Central memory CD8-positive, alpha-beta T cell (primary cell): Measurements from ENCODE around the gene LDLRAD4.

Experiments used
- ATAC-seq: fragments of 150-1000 bp; cut with Tn5 transposase; replicated peaks from 2 replicates; pipeline ENCODE4 v1.10.0; 2022; ENCODE audit warnings: mild to moderate bottlenecking, moderate FRiP score, moderate number of reproducible peaks; ENCODE audit not compliant: poor library complexity, severe bottlenecking; ENCODE audit errors: extremely low read depth
- DNase-seq, 2 donors: peaks; one replicate each; pipeline ENCODE4 v3.0.0; 2021; ENCODE audit warnings: low spot score in 2 of 2
- H3K27ac Mint-ChIP-seq: one replicate; pipeline ENCODE4 v1.8.0; 2022; ENCODE audit warnings: low read depth, mild to moderate bottlenecking, moderate library complexity, mixed read lengths
- H3K27me3 Mint-ChIP-seq: one replicate; pipeline ENCODE4 v1.8.0; 2022; ENCODE audit warnings: mixed read lengths
- H3K36me3 Mint-ChIP-seq: one replicate; pipeline ENCODE4 v1.8.0; 2022; ENCODE audit warnings: mild to moderate bottlenecking, moderate library complexity, mixed read lengths; ENCODE audit not compliant: insufficient read depth
- H3K4me1 Mint-ChIP-seq: one replicate; pipeline ENCODE4 v1.8.0; 2022; ENCODE audit warnings: mixed read lengths
- H3K4me3 Mint-ChIP-seq: one replicate; pipeline ENCODE4 v1.8.0; 2022; ENCODE audit warnings: mild to moderate bottlenecking, moderate library complexity, mixed read lengths
- H3K9me3 Mint-ChIP-seq: one replicate; pipeline ENCODE4 v1.8.0; 2022; ENCODE audit warnings: mixed read lengths

Gene LDLRAD4

DNA sequence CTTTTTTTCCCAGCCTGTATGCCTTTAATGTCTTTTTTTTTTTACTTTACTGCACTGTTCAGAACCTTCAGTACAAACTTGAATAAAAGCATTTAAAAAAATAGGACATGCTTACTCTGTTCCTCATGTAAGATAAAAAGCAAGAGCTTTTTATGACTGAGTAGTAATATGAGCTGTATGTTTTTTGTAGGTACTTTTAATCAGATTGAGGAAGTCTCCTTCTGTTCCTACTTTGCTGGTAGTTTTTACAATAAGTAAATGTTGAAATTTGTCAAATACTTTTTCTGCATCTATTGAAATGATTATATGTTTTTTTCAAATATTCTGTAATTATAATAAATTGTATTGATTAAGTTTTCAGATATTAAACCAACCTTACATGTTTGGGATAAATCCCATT, 318.0 kb downstream of the LDLRAD4 start:
- DNase-seq (no peak), ATAC-seq (no peak)
- Mint-ChIP-seq H3K36me3 (peaks cover 2% of the 10 kb centered on the region), H3K4me3 (no peak overlapping the region), H3K4me1 (peaks cover 46% of the 10 kb centered on the region), H3K27me3 (no peaks in the 10 kb centered on the region), H3K27ac (no peak overlapping the region), H3K9me3 (no peaks in the 10 kb centered on the region)

DNA sequence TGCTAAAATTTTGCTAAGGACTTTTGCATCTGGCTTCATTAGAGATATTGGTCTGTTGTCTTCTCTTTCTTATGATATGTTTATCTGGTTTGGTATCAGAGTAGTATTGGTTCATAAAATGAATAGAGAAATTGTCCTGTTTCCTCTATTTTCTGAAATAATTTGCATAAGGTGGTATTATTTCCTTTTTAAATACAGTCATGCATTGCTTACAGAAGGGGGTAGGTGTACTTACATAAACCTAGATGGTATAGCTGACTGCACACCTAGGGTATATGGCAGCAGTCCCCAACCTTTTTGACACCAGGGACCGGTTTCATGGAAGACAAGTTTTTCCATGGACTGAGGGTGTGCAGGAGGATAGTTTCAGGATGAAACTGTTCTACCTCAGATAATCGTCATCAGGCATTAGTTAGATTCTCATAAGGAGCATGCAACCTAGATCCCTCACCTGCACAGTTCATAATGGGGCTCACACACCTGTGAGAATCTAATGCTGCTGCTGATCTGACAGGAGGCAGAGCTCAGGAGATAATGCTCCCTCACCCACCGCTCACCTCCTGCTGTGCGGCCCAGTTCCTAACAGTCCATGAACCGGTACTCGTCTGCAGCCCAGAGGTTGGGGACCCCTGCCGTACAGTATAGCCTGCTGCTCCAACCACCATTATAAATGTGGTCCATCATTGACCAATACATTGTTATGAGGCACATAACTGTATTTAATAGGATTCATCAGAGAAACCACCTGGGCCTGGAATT, 318.6 kb downstream of the LDLRAD4 start:
- Mint-ChIP-seq H3K9me3 (no peaks in the 10 kb centered on the region), H3K4me3 (no peak overlapping the region), H3K36me3 (peaks cover 2% of the 10 kb centered on the region), H3K4me1 (peaks cover 46% of the 10 kb centered on the region), H3K27me3 (no peaks in the 10 kb centered on the region), H3K27ac (no peak overlapping the region)
- no peak for ATAC-seq
- DNase-seq = no peak

DNA sequence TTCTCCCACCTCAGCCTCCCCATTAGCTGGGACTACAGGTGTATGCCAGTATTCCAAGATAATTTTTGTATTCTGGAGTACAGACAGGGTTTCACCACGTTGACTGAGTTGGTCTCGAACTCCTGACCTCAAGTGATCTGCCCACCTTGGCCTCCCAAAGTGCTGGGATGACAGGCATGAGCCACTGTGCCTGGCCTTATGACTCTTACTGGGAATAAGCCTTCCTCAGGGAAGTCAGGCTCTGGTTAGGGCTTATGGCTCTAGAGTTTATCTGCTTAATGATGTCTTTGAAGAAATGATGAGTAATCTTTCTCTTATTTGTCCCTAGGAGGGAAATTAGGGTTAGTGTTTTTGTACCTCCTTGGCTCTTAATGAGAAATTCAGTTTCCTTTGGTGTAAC, 320.1 kb downstream of the LDLRAD4 start:
- Mint-ChIP-seq H3K27me3 (no peaks in the 10 kb centered on the region), H3K9me3 (no peaks in the 10 kb centered on the region), H3K4me3 (no peak overlapping the region), H3K4me1 (peaks cover 41% of the 10 kb centered on the region), H3K27ac (peak overlapping the region; percentile 5), H3K36me3 (peaks cover 2% of the 10 kb centered on the region)
- DNase-seq = no peak
- ATAC-seq = no peak

DNA sequence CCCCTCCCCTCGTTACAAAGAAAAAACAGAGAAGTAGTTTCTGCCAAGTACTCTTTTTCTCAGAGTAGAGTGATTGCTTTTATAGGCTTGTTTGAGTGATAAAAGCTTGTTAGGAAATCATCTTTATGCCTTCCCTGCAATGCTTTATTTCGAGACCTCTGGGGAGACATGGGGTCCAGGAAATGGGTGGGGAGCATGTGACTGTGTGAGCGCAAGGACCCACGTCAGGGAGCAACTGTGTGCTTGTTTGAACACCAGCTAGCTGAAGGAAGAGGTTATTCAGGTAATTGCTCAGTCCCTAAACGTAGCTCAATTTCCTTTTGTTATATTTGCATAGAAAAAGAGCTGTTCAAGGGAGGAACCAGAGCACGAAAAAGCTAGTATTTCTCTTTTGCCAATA, 320.5 kb downstream of the LDLRAD4 start:
- Mint-ChIP-seq H3K27me3 (no peaks in the 10 kb centered on the region), H3K36me3 (peaks cover 2% of the 10 kb centered on the region), H3K9me3 (no peaks in the 10 kb centered on the region), H3K4me3 (no peak overlapping the region), H3K4me1 (peaks cover 36% of the 10 kb centered on the region), H3K27ac (peak overlapping the region; percentile 5)
- no peak for DNase-seq
- no peak for ATAC-seq

DNA sequence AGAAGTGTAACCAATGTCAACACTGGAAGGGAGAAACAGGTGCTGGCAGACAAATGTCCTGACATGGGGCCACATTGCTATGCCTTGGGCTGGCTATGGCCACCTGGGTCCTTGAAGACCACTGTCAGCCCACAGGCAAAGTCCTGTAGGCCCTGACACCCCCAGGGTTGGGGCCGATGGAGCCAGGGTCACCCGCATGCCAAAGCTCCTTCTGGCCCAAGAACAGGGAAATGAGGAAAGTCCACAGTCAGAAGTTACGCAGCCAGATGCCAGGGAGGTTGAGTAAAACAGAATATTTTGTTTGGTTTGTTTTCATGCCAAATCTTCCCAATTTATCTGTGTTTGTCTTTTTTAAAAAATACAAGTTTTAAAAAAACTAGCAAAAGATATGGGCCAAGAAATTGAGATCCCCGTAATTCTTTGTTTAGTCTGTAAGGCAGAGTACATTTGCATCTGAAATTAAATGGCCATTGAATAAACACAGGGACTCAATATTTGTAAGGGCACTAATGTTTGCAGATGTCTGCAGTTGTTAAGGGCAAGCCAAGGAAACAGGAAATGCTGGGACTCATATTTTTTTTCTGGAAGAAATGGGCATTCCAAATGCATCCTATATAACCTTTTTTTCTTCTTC, 321.4 kb downstream of the LDLRAD4 start:
- DNase-seq (no peak), ATAC-seq (no peak)
- Mint-ChIP-seq H3K27me3 (no peaks in the 10 kb centered on the region), H3K36me3 (peaks cover 2% of the 10 kb centered on the region), H3K4me1 (peaks cover 30% of the 10 kb centered on the region), H3K9me3 (no peaks in the 10 kb centered on the region), H3K27ac (no peak overlapping the region), H3K4me3 (no peak overlapping the region)

DNA sequence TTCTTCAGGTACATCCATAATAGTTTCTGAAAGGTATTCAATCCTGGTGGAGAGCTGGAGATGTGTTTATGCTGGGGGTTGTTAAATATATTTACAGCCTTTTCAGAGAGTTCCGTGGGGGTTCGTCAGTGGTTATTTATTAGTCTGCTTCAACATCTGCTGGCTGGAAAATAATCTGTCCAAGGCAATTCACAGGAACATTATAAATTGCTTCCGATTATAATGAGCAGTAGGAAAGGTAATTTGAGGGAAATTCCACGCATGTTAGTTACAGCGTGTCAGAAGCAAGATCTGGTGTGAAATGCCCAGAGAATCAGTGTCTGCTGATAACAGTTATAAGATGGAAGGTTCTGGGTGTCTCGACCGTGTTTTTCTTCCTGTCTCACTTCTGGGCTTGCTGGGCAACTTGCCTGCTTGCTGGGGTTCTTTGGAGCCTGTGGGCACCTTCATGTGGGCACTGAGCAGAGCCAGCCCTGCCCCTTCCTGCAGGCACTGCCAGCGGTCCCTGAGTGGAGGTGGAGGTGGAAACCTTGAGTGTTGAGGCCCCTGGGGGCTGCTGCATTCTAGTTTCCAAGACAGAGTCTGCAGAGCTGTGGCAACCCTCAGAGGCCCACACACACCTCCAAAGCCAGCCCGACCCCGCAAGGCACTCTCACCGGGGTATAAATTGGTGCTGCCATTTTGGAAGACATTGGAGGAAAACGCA, 322.1 kb downstream of the LDLRAD4 start:
- Mint-ChIP-seq H3K36me3 (peaks cover 4% of the 10 kb centered on the region), H3K27me3 (no peaks in the 10 kb centered on the region), H3K27ac (no peak overlapping the region), H3K4me3 (no peak overlapping the region), H3K4me1 (peaks cover 30% of the 10 kb centered on the region), H3K9me3 (no peaks in the 10 kb centered on the region)
- DNase-seq (no peak), ATAC-seq (no peak)

DNA sequence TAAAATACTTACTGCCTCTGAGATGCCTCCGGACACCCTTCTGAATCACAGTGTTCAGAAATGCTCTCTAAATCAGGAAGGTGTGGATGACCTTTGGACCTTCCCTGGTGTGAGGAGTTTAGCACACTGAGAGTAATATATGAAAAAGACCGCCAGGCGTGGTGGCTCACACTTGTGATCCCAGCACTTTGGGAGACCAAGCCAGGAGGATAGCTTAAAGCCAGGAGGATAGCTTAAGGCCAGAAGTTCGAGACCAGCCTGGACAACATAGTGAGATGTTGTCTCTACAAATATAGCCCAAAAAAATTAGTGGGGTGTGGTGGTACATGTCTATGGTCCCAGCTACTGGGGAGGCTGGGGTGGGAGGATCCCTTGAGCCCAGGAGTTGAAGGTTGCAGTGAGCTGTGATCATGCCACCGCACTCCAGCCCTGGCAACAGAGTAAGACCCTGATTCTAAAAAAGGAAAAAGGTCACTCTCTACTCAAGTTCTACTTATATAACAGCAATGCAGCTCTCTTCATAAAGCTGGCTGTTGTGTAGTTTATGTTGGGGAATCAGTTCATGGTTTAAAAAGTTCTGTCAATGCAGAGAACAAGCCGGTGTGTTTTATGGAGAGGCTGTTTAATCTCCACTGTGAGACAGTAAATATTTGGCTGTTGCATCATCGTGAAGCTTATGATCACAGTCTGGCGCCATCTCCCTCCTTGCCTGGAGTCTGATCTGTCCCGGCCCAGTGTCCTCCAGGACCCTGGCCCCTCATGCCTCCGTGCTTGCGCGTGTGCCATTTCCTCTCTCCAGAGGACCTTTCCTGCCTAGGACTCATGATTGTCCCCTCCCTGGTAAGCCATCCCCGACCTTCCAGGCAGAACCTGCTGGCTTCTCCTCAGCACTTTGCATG, 323.3 kb downstream of the LDLRAD4 start:
- peaks cover 4% of the 10 kb centered on the region for H3K36me3 Mint-ChIP-seq
- DNase-seq (no peak), ATAC-seq (no peak)
- H3K9me3 Mint-ChIP-seq = no peaks in the 10 kb centered on the region
- H3K4me3 Mint-ChIP-seq = no peak overlapping the region
- H3K27ac Mint-ChIP-seq = no peak overlapping the region
- H3K4me1 Mint-ChIP-seq = peaks cover 30% of the 10 kb centered on the region
- no peaks in the 10 kb centered on the region for H3K27me3 Mint-ChIP-seq

DNA sequence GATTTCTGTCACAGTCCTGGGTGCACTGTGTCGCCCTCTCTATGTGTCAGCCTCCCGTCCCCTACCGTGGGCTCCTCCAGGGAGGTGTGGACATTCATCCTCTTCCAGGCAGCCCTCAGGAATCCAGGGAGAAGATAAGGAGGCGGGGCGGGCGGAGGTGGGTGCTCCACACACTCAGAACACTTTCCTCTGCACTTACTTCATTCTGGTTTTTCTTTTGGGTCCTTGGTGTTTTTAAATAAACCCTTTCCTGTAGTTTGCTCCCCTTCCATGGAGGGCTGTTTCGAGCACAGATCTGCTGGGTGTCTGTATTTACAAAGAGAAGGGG, 323.9 kb downstream of the LDLRAD4 start:
- peaks cover 28% of the 10 kb centered on the region for H3K4me1 Mint-ChIP-seq

DNA sequence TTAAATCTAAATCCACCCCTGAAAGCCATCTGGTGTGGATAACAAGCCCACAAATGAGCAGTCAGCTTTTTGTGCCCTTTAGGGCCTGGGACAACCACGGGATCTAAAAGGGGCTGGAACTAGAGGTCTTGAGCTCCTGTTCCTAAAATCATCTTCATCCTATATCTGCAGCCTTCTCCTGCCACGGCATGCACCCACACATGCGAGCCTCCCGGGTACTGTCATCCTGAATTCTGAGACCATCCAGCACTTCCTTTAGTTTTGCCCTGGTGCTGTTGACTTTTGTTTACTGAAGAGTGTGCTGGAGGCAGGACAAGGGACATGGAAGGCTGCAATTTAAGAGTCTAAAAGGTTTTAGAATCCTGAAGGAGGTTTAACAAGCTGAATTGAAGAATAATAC, 324.6 kb downstream of the LDLRAD4 start:
- no peak for ATAC-seq
- Mint-ChIP-seq H3K27ac (no peak overlapping the region), H3K4me1 (peaks cover 21% of the 10 kb centered on the region), H3K36me3 (peaks cover 4% of the 10 kb centered on the region), H3K27me3 (no peaks in the 10 kb centered on the region), H3K9me3 (no peaks in the 10 kb centered on the region), H3K4me3 (no peak overlapping the region)
- no peak for DNase-seq

More for the DNA sequence above, 323.9 kb downstream of the LDLRAD4 start:
- ATAC-seq (no peak), DNase-seq (no peak)
- Mint-ChIP-seq H3K36me3 (peaks cover 4% of the 10 kb centered on the region), H3K27me3 (no peaks in the 10 kb centered on the region), H3K9me3 (no peaks in the 10 kb centered on the region), H3K4me3 (no peak overlapping the region), H3K27ac (no peak overlapping the region)

DNA sequence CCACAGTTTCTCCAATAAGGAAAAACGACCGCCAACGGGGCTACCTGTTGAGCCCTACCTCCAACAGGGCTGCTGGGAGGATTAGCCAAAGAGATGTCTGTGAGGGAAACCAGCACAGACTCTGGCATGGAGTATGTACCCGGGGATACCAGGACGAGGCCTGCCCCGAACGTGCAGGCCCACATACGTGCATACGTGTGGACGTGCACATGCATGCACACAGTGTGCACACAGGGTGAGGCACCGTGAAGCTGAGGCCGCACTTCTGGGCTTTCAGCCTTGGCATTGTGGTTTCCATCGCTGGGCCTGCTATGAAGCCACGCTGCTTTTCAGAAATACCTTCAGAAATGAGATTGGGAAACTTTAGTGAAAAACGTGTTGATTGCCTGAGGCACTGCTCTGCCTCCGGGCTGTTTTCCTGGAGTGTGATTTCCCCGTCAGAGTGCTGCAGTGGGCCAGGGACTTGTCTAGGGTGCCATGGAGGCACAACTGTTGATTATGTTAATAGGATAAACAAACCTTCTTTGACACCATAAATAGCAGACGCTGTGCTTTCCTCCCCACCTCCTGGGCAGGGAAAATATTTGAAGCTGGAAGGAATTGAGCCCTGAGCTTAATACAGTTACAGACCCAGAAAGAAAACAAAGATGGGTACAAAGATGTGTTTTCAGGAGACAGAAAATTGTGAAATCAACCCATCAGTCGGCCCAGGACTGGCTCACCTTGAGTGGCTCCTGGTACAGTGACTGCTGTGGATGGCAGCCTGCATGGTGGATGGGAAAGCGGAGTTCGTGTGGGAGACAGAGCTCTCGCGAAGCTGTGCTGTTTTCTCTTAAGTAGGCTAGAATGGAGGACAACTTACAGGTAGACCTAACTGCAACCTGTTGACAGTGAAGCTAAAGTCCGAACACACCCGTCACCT, 325.5 kb downstream of the LDLRAD4 start:
- no peaks in the 10 kb centered on the region for H3K27me3 Mint-ChIP-seq
- DNase-seq (no peak), ATAC-seq (no peak)
- no peak overlapping the region for H3K27ac Mint-ChIP-seq
- H3K9me3 Mint-ChIP-seq = no peaks in the 10 kb centered on the region
- H3K36me3 Mint-ChIP-seq = peaks cover 2% of the 10 kb centered on the region
- no peak overlapping the region for H3K4me3 Mint-ChIP-seq
- peaks cover 15% of the 10 kb centered on the region for H3K4me1 Mint-ChIP-seq

DNA sequence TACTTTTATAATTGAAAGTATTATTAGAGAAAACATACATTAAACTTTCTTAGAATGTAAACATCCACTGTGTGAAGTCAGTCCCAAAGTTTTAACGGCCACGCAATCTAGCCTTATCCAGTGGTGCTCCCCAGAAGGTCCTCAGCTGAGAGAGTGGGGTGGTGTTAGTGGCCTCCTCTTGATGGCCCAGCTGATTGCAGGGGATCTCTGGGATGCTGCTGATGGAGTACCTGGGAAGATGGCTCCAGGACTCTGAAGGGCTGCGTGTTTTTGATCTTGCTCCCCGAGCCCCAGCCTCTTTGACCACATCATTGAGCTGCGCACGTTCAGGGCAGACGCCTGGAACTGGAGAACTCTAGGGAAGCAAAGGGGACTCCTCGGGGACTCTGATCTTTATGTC, 326.4 kb downstream of the LDLRAD4 start:
- Mint-ChIP-seq H3K9me3 (no peaks in the 10 kb centered on the region), H3K27ac (no peak overlapping the region), H3K27me3 (no peaks in the 10 kb centered on the region), H3K4me3 (no peak overlapping the region), H3K4me1 (peaks cover 7% of the 10 kb centered on the region), H3K36me3 (peaks cover 2% of the 10 kb centered on the region)
- ATAC-seq (no peak), DNase-seq (no peak)
